Stomach (tissue), 4 donors: ENCODE results near the gene ERI2.

Source experiments
- POLR2A ChIP-seq, 4 donors: fragments of 450-650 bp; IDR thresholded peaks; one replicate each; pipeline ENCODE4 v1.6.1; 2016; ENCODE audit warnings: antibody characterized with exemption in 4 of 4, control low read depth in 2 of 4, mild to moderate bottlenecking in 1 of 4, moderate library complexity in 1 of 4
- POLR2AphosphoS5 ChIP-seq, 3 donors: sonication (generic); formaldehyde crosslinking; IDR thresholded peaks; one replicate each; pipeline ENCODE4 v1.6.1; 2016; ENCODE audit warnings: antibody characterized with exemption in 3 of 3
- TF ChIP-seq, protein P1 (sequence below), 7 experiments: fragments of 450-650 bp in 4 of 7; fragments of 200-600 bp in 3 of 7; sonication (generic) in 3 of 7; IDR thresholded peaks; one replicate each; pipeline ENCODE4 v1.5.1; 2016 to 2019; ENCODE audit warnings: antibody characterized with exemption in 7 of 7, control low read depth in 2 of 7, mild to moderate bottlenecking in 1 of 7

DNA sequence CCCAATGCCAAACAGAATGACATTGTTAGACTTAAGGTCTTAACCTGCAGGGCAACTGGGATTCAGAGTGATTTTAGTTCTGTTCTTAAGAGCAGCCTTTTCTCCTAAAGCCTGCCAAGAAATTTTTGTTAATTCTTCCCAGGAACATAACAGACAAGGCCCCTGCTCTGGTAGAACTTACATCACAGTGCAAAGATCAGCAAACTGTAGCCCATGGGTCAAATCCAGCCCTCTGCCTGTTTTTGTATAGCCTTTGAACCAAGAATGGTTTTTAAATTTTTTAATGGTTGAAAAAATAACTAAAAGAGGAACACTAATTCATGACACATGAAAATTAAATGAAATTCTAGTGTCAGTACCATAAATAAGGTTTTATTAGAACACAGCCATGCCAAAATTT is 38.7 kb downstream of the ERI2 start:
- TF ChIP-seq, protein P1, sequence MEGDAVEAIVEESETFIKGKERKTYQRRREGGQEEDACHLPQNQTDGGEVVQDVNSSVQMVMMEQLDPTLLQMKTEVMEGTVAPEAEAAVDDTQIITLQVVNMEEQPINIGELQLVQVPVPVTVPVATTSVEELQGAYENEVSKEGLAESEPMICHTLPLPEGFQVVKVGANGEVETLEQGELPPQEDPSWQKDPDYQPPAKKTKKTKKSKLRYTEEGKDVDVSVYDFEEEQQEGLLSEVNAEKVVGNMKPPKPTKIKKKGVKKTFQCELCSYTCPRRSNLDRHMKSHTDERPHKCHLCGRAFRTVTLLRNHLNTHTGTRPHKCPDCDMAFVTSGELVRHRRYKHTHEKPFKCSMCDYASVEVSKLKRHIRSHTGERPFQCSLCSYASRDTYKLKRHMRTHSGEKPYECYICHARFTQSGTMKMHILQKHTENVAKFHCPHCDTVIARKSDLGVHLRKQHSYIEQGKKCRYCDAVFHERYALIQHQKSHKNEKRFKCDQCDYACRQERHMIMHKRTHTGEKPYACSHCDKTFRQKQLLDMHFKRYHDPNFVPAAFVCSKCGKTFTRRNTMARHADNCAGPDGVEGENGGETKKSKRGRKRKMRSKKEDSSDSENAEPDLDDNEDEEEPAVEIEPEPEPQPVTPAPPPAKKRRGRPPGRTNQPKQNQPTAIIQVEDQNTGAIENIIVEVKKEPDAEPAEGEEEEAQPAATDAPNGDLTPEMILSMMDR (IDR thresholded peaks at IDR 0.05), result no peak
- no peak for TF ChIP-seq POLR2AphosphoS5 (IDR thresholded peaks at IDR 0.05)
- TF ChIP-seq POLR2A (IDR thresholded peaks at IDR 0.05), result no peak
